ENCODE data around the gene ADK.

GRCh38 chr10:74704629-74705357 lies 553.8 kb downstream of the ADK start:
- no peak for TF ChIP-seq CTCF (conservative IDR thresholded peaks at IDR 0.05)
- TF ChIP-seq EZH2 (IDR thresholded peaks at IDR 0.05; ENCODE audit: low read depth), result no peak
